BJ (cell line): Measurements from ENCODE around the gene MLC1. TPM values are rescaled to one million over a fixed set of nuclear protein-coding genes. Genes with fewer than 3 reads are reported as not detected.

ENCODE experiments used
- CTCF ChIA-PET: fragments of 350-600 bp; formaldehyde crosslinking; extraction: SDS; loops from one replicate; lab custom pipeline; 2021; ENCODE audit warnings: antibody characterized with exemption, inconsistent platforms; lab: Yijun Ruan, JAX
- POLR2A ChIA-PET: fragments of 300-600 bp; sonication (Branson Sonifier 250); formaldehyde crosslinking; extraction: SDS; loops from one replicate; lab custom pipeline; 2021; ENCODE audit warnings: antibody characterized with exemption; lab: Charles Lee
- DNase-seq: peaks from one replicate; pipeline ENCODE4 v3.0.0-alpha.2; 2011; ENCODE audit warnings: low read depth
- H3K27me3 ChIP-seq: 2 replicates; pipeline ENCODE4 v1.6.0; 2011; ENCODE audit warnings: low read length; ENCODE audit not compliant: control insufficient read depth, insufficient read depth
- H3K36me3 ChIP-seq: 2 replicates; pipeline ENCODE4 v1.5.1; 2011; ENCODE audit warnings: low read length; ENCODE audit not compliant: control insufficient read depth, insufficient read depth
- H3K4me3 ChIP-seq: 2 replicates; pipeline ENCODE4 v1.5.1; 2011; ENCODE audit warnings: low read depth, mild to moderate bottlenecking, control low read depth, low read length
- polyA plus RNA-seq: library from polyadenylated mRNA; depleted of rRNA; stranded (reverse); fragments of >200 nt; gene quantifications from 2 replicates; pipeline ENCODE4 v1.2.3, GENCODE V29; 2011
- TF ChIP-seq, protein P1 (sequence below): IDR thresholded peaks from 2 replicates; pipeline ENCODE4 v1.5.1; 2011; ENCODE audit warnings: low read depth, mild to moderate bottlenecking, control low read depth, inconsistent platforms, low read length, moderate library complexity; ENCODE audit not compliant: insufficient read depth

Gene MLC1
- polyA plus RNA-seq, 1 experiment, result 0.15 TPM

DNA sequence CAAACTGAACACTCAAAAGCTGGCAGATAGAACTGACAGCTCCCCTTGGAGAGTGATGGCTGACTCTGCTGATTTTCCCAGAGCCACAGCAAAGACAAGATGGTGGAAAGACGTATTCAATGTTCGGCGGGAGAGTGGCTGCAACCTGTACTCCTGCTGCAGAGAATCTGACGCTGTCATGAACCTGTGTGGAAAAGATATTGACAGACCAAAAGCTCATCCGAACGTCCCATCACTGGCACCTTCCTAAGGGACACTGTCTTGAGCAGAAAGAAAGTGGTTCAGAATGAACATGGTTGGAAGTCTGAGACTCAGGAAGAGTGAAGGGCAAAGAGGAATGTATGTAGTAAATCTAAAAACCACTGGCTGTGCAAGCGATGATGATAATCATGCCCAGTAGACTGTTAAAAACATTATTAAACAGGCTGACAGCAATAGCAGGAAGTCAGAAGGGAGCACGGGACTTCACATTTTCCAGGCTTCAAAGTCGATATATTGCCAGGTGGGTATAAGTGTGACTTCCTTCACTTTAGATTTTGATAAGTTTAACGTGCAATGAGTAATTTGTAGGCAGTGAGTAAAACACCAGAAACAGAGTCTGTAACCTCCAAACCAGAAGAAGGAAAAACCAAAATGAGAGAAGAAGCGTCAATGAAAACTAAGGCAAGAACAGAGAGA, 66.5 kb downstream of the MLC1 start:
- ChIA-PET CTCF (interaction anchor here (4.2 kb wide), 1 partner anchor 12 kb away, joined by 18 read pairs; no protein-coding TSS in a partner anchor), POLR2A (interaction anchor here (0.7 kb wide), 1 partner anchor 162 kb away, joined by 9 read pairs; no protein-coding TSS in a partner anchor)
- Histone ChIP-seq H3K36me3 (no peaks in the 10 kb centered on the region), H3K4me3 (no peak overlapping the region), H3K27me3 (peaks cover 20% of the 10 kb centered on the region)
- no peak for DNase-seq
- TF ChIP-seq, protein P1, sequence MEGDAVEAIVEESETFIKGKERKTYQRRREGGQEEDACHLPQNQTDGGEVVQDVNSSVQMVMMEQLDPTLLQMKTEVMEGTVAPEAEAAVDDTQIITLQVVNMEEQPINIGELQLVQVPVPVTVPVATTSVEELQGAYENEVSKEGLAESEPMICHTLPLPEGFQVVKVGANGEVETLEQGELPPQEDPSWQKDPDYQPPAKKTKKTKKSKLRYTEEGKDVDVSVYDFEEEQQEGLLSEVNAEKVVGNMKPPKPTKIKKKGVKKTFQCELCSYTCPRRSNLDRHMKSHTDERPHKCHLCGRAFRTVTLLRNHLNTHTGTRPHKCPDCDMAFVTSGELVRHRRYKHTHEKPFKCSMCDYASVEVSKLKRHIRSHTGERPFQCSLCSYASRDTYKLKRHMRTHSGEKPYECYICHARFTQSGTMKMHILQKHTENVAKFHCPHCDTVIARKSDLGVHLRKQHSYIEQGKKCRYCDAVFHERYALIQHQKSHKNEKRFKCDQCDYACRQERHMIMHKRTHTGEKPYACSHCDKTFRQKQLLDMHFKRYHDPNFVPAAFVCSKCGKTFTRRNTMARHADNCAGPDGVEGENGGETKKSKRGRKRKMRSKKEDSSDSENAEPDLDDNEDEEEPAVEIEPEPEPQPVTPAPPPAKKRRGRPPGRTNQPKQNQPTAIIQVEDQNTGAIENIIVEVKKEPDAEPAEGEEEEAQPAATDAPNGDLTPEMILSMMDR, result no peak

DNA sequence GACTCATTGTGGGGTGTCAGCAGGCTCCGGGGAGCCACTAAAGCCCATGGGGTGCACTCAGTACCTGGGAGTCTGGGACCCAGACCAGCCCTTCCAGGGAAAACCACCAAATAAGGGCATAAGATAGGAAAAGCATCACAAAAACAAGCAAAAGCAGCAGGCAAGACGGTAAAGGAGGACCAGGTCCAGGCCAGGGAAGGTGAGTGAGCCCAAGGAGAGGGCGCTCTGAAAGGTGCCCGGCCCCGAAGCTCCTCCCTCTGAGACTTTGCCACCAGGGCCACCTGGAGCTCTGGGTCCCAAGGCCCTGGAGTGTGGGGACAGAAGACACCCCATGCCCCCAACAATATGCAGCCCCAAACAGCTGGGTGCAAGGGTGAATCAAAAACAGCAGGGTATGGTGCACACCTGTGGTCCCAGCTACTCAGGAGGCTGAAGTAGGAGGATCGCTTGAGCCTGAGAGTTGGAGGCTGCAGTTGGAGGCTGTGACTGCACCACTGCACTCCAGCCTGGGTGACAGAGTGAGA, 67.5 kb downstream of the MLC1 start:
- no peak overlapping the region for H3K4me3 ChIP-seq
- peaks cover 22% of the 10 kb centered on the region for H3K27me3 ChIP-seq
- ChIA-PET CTCF (interaction anchor here (1.3 to 4.2 kb wide), 2 partner anchors 13 to 25 kb away, joined by 3 to 18 read pairs; no protein-coding TSS in a partner anchor), POLR2A (interaction anchor here (0.7 kb wide), 1 partner anchor 163 kb away, joined by 9 read pairs; no protein-coding TSS in a partner anchor)
- no peaks in the 10 kb centered on the region for H3K36me3 ChIP-seq
- TF ChIP-seq, protein P1, result no peak
- no peak for DNase-seq

DNA sequence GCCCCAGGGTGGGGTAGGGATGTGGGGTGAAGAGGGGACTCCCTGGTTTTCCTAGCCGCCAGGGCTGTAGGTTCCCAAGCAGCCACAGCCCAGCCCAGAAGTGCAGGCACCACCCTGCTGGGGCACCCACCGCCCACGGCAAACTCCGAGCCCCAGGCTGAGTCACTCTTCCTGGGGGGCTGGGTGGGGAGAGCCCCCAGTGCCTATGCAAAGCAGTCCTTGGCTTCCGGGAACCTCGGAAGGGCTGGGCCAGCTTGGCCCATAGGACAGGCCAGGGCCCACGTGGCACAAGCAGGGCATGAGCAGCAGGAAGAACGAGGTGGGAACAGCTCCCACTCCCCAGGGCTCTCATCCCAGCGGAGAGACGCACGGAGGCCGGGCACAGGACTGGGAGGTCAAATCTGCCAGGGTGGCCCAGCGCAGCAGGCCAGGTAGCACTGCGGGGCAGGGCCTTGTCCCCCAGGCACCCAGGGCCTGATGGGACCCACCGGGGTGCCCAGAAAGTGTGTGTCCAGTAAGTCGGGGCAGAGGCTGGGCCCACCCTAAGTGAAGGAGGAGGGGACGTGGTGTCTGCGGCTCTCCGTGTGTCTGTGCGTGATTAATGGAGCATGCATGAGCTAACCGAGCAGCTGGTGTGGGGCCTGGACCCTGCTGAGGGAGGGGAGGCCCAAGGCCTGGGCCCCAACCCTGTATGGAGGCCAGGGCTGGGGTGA, 68.1 kb downstream of the MLC1 start:
- Histone ChIP-seq H3K4me3 (no peak overlapping the region), H3K36me3 (no peaks in the 10 kb centered on the region), H3K27me3 (peaks cover 20% of the 10 kb centered on the region)
- TF ChIP-seq, protein P1, result no peak
- no peak for DNase-seq
- ChIA-PET POLR2A (no interaction called here), CTCF (interaction anchor here (1.3 to 4.2 kb wide), 2 partner anchors 13 to 24 kb away, joined by 3 to 18 read pairs; no protein-coding TSS in a partner anchor)

DNA sequence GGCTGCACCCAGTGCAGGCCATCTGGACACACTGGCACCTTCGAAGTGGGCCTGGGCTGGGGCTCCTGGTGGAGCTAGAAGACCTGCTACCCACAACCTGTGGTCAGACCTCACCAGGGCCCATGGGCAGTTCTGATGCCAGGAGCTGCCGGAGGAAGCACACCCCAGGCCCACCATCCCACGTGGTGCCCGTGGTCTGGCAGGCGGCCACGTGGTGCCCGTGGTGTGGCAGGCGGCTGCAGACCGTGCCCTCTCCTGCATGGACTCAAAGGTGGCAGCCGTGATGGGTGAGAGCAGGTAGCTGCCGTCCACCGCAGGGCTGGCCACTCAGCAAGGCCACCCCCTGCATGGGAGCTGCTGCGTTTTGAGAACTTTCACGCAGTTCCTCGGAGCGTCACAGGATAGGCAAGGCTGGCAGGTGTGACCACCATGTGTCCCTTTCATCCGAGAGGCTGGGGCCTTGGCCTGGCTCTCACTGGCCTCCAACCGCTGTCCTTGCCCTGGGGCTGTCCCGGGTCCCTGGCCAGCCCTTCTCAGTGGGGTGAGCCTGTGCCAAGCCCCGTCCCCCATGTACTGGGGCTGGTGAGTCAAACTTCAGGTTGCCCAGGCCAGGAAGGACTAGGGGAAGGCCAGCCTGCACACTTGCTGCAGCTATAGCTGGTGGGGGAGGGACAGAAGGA, 68.8 kb downstream of the MLC1 start:
- Histone ChIP-seq H3K27me3 (peaks cover 25% of the 10 kb centered on the region), H3K36me3 (no peaks in the 10 kb centered on the region), H3K4me3 (no peak overlapping the region)
- CTCF ChIA-PET, result interaction anchor here (4.2 kb wide), 1 partner anchor 14 kb away, joined by 18 read pairs; no protein-coding TSS in a partner anchor
- DNase-seq, result no peak
- TF ChIP-seq, protein P1, result no peak
- POLR2A ChIA-PET, result no interaction called here
